GM13976 (cell line): Measurements from ENCODE around the gene ZNF48.

ENCODE experiments used
- DNase-seq: peaks from one replicate; pipeline ENCODE4 v3.0.0; 2012; ENCODE audit warnings: low spot score
- CTCF ChIP-seq: IDR thresholded peaks from 2 replicates; pipeline ENCODE4 v1.5.1; 2012; ENCODE audit warnings: borderline replicate concordance, mild to moderate bottlenecking; ENCODE audit not compliant: insufficient read depth; ENCODE audit errors: extremely low read depth, missing control alignments, control extremely low read depth
- in situ Hi-C: fragments of 300-500 bp; cut with MboI; formaldehyde crosslinking; loops from one replicate; pipeline ENCODE4 v1.12.0; 2022; ENCODE audit warnings: low sequenced_read_pairs, mixed read lengths, inconsistent platforms; ENCODE audit not compliant: unreplicated experiment

ZNF48 gene

GRCh38 chr16:30372038-30372712 is 23.0 kb upstream of the ZNF48 start:
- in situ Hi-C loops = no loop called here
- DNase-seq = no peak
- TF ChIP-seq CTCF = no peak

DNA sequence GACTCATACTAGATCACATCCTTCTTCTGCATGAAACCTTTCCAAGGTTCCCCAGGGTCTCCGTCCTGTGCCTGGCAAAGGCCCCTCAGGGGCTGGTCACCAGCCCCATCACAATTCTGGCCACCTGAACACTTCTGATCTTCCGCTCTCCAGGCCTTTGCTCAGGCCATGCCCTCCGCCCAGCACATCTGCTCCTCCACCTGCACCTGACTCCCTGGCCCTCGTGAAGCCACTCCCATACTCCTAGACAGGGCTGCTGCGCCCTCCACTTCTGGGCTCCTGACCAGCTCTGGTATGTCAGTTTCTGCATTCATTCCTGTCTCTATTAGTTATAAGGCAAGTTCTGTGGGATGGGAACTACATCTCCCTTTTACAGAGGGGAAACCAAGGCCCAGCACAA is 22.5 kb upstream of the ZNF48 start:
- in situ Hi-C loops = no loop called here
- no peak for DNase-seq
- TF ChIP-seq CTCF = no peak

GRCh38 chr16:30374538-30374937 is 20.7 kb upstream of the ZNF48 start, which contains the start of gene MYL11:
Gene MYL11 (plus strand): TSS chr16:30374802. CDS start chr16:30374858, 56 bp downstream.
- in situ Hi-C loops = no loop called here
- no peak for DNase-seq
- TF ChIP-seq CTCF = no peak

DNA sequence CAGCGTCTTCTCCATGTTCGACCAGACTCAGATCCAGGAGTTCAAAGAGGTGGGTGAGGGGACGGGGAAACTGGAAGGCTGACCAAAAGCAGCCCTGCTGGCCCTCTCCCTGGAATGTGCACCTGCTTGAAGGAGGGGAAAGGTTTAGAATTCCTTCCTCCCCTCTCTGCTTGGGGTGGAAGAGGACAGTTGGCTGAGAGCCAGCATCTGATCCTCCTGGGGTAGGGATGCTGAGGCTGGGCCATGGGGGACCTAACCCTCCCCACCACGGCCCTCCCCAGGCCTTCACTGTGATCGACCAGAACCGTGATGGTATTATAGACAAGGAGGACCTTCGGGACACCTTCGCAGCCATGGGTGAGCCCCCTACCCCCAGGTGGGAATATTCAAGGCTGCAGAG is 19.4 kb upstream of the ZNF48 start:
- in situ Hi-C loops = no loop called here

DNA sequence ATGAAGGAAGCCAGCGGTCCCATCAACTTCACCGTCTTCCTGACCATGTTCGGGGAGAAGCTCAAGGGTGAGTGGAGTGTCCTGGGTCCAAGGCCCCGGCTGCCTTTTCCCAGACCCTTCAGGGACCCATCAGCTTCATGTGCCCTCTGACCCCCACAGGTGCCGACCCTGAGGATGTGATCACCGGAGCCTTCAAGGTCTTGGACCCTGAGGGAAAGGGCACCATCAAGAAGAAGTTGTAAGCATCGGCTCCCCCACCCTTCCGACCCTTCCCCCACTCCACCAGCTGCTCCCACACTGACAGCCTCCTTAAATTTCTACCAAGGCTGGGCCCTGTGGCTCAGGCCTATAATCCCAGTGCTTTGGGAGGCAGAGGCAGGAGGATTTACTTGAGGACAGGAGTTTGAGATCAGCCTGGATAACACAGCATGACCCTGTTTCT is 18.7 kb upstream of the ZNF48 start:
- in situ Hi-C loops = no loop called here
- DNase-seq = no peak
- no peak for TF ChIP-seq CTCF

More for the DNA sequence above, 19.4 kb upstream of the ZNF48 start:
- no peak for DNase-seq
- no peak for TF ChIP-seq CTCF

GRCh38 chr16:30377050-30377811 is 18.0 kb upstream of the ZNF48 start:
- in situ Hi-C loops = no loop called here
- DNase-seq = no peak
- TF ChIP-seq CTCF = no peak
